GM12892 (cell line): ENCODE results near the gene NUTM2G.
"Not testable (repeated sequence)": the region's sequence is repeated elsewhere in the genome, so short reads cannot be mapped to it uniquely, and the experiment has no call there.

Source experiments
- DNase-seq: peaks from one replicate; pipeline ENCODE4 v3.0.0; 2011; ENCODE audit not compliant: insufficient read length
- FAIRE-seq: peaks from 2 replicates; lab custom pipeline; 2011; peaks lifted over from hg19 to GRCh38; lab: Jason Lieb, UNC
- POLR2AphosphoS5 ChIP-seq: IDR thresholded peaks from 2 replicates; pipeline ENCODE4 v1.6.1; 2011; ENCODE audit warnings: low read depth, low read length, control low read depth

The NUTM2G gene

GRCh38 chr9:96937442-96937841, 8.8 kb downstream of the NUTM2G start:
- FAIRE-seq = peak; percentile 64
- 0 out of 2 replicates have a peak, but pooled peaks have one; percentile 35 for TF ChIP-seq POLR2AphosphoS5

DNA sequence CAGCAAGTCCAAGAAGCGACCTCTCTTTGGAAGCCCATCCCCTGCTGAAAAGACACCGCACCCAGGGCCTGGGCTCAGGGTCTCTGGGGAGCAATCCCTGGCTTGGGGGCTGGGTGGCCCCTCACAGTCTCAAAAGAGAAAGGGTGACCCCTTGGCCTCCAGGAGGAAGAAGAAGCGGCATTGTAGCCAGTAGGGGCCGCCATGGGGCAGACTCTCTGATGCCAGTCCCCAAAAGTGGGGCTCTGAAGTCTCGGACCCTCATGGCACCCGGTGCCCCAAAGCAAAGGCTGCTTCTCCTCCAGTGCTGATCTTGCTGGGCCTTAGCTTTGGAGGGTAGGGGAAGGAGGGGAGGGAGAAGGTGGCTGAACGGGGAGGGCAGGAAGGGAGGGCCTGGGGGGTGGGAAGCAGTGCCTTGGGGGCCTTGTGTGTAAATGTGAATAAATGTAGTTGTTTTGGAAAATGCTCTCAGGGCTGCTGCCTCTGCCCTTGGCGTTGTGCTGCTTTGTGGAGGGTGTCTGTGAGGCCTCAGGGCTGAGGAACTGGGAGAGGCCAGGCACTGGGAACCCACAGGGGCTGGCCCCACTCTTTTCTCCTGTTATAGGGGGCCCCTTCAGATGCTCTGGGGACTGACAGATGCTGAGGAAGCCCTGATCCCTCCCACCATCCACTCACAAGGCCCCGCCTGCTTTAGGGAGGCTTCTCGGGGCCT, 10.5 kb downstream of the NUTM2G start:
- FAIRE-seq = not testable (repeated sequence)

More at GRCh38 chr9:96937442-96937841, 8.8 kb downstream of the NUTM2G start:
- not testable (repeated sequence) for DNase-seq

GRCh38 chr9:96940982-96941381, 12.3 kb downstream of the NUTM2G start:
- not testable (repeated sequence) for FAIRE-seq, DNase-seq

More for the DNA sequence above, 10.5 kb downstream of the NUTM2G start:
- DNase-seq = not testable (repeated sequence)

DNA sequence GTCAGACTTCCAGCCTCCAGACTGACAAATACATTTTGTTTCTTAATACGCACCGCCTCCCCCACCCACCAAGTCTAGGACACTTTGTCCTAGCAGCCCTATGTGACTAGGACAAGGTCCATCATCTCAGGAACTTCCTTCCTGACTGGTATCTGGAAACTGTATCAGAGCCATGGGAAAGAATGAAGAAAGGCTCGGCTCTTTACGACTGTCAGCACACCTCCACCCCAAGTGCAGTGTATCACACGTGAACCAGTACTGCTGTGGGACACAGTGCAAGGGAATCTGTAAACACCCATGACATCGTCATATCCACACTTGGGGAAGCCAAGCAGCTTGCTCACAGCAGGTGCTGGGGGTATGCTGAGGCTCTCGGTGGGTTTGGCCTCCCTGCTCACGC, 13.0 kb downstream of the NUTM2G start:
- not testable (repeated sequence) for FAIRE-seq, DNase-seq

DNA sequence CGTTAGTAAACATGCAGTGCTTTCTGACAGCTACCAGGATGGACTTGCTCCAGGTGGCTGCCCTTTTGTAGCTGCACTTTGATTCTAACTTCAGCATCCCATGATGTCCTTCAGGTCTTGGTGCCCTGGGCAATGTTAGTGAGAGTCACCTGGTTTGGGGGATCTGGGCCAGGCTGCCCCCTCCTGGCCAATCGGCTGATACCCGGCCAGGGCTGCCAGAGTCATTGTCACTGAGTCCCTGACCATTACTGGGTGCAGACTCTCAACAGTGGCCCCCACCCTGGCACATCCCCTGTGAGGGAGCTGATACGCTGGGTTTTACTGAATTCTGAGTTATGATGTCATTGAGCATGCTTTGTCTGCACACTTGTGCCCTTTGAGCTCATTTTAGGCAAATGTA, 13.5 kb downstream of the NUTM2G start:
- FAIRE-seq, DNase-seq: not testable (repeated sequence)

DNA sequence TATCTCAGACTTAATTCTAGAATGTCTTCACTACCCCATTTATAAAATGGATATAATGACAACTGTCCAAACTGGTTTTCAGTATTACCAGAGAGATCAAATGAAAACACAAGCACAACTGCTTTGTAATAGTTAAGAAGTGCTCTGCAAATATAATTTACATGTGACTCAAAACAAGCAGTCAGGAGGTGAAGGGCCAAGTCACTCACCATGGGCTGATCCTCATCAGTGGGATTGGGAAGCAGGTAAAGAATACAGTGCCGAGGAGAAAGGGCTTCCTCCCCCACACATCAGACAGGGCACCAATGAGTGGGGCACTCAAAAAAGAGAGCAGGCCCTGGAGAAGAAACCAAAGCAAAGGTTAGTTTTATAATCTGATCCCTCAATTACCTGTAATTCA, 20.7 kb downstream of the NUTM2G start:
- DNase-seq = not testable (repeated sequence)

GRCh38 chr9:96950539-96950938, 21.9 kb downstream of the NUTM2G start:
- FAIRE-seq, DNase-seq: not testable (repeated sequence)

More for the DNA sequence above, 20.7 kb downstream of the NUTM2G start:
- peak; percentile 54 for FAIRE-seq

GRCh38 chr9:96967591-96967990, 38.9 kb downstream of the NUTM2G start:
- DNase-seq, FAIRE-seq: not testable (repeated sequence)

GRCh38 chr9:96972552-96972951, 43.9 kb downstream of the NUTM2G start:
- peak; percentile 17 for FAIRE-seq
- not testable (repeated sequence) for DNase-seq

- not testable (repeated sequence) for FAIRE-seq
Measured at GRCh38 chr9:96974037-96974436, 45.4 kb downstream of the NUTM2G start.

GRCh38 chr9:96983496-96984122, 55.0 kb downstream of the NUTM2G start:
- DNase-seq, FAIRE-seq: not testable (repeated sequence)

More at GRCh38 chr9:96974037-96974436, 45.4 kb downstream of the NUTM2G start:
- DNase-seq = not testable (repeated sequence)

DNA sequence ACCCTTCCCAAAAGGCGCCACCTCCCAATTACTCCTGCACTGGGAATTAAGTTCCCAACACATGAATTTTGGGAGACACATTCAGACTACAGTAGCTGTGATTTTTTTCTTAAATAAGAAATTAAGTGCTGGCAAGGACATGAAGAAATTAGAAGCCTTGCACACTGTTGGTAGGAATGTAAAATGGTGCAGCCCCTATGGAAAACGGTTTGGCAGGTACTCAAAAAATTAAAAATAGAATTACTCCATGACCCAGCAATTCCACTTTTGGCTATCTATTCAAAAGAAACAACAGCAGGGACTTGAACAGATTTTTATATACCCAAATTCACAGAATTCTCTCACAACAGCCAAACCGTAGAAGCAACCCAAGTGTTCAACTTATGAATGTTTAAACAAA, 55.5 kb downstream of the NUTM2G start:
- DNase-seq, FAIRE-seq: not testable (repeated sequence)

GRCh38 chr9:96984887-96985286, 56.2 kb downstream of the NUTM2G start:
- not testable (repeated sequence) for DNase-seq, FAIRE-seq
